HepG2 (cell line): ENCODE measurements around the gene IFI27. TPM values are rescaled to one million over a fixed set of nuclear protein-coding genes. Genes with fewer than 3 reads are reported as not detected.

Source experiments
- ATAC-seq: fragments of 200-7000 bp; cut with Tn5 transposase; 3 replicates; pipeline ENCODE4 v1.9.1; 2020; ENCODE audit warnings: mild to moderate bottlenecking, moderate library complexity
- BruUV-seq: library from RNA; stranded (reverse); fragments of 400-500 nt; replicated peaks from 2 replicates; lab custom pipeline; 2021; lab: Mats Ljungman, UMichigan
- CTCF ChIA-PET: fragments of 300-600 bp; formaldehyde crosslinking; extraction: SDS; loops from one replicate; lab custom pipeline; 2021; ENCODE audit warnings: low total read pairs, inconsistent platforms, low intra/inter-chr PET ratio; lab: Yijun Ruan, JAX
- POLR2A ChIA-PET: fragments of 350-600 bp; sonication (Branson Sonifier 250); formaldehyde crosslinking; loops from one replicate; lab custom pipeline; 2020; ENCODE audit warnings: antibody characterized with exemption, inconsistent platforms; lab: Yijun Ruan, JAX
- DNase-seq: peaks from one replicate; pipeline ENCODE4 v3.0.0-alpha.2; 2015; ENCODE audit warnings: low spot score
- FAIRE-seq: peaks from 3 replicates; lab custom pipeline; 2011; peaks lifted over from hg19 to GRCh38; lab: Jason Lieb, UNC
- H2AFZ ChIP-seq: one replicate; pipeline ENCODE4 v1.6.1; 2011; ENCODE audit warnings: low read length, inconsistent platforms
- H3K27ac ChIP-seq: fragments of 300-600 bp; 3 replicates; pipeline ENCODE4 v1.8.0; 2011; ENCODE audit warnings: mixed run types, mild to moderate bottlenecking, mixed read lengths, low read length, inconsistent platforms; ENCODE audit not compliant: insufficient read depth; ENCODE audit errors: extremely low read length
- H3K27me3 ChIP-seq, 2 experiments: fragments of 200-600 bp in 1 of 2; 2 replicates in 1 of 2; 3 replicates in 1 of 2; pipeline versions ENCODE4 v1.6.0 to v1.8.0; 2011; ENCODE audit warnings: low read length in 2 of 2, mild to moderate bottlenecking in 2 of 2, moderate library complexity in 2 of 2, inconsistent platforms in 1 of 2; ENCODE audit not compliant: insufficient read depth in 2 of 2, control insufficient read depth in 1 of 2
- H3K36me3 ChIP-seq, 2 experiments: fragments of 200-600 bp in 1 of 2; replicated peaks in 1 of 2; 2 replicates in 1 of 2; 3 replicates in 1 of 2; pipeline versions ENCODE4 v1.5.1 to v1.8.0; 2011; ENCODE audit warnings: low read length in 2 of 2, inconsistent platforms in 1 of 2; ENCODE audit not compliant: insufficient read depth in 2 of 2, control insufficient read depth in 1 of 2
- H3K4me1 ChIP-seq: 2 replicates; pipeline ENCODE4 v1.5.1; 2012; ENCODE audit warnings: low read length, inconsistent platforms; ENCODE audit not compliant: insufficient read depth
- H3K4me2 ChIP-seq: 2 replicates; pipeline ENCODE4 v1.6.0; 2011; ENCODE audit warnings: low read depth, low read length, inconsistent platforms
- H3K4me3 ChIP-seq, 3 experiments: fragments of 200-600 bp in 1 of 3; sonication (generic), shearing (Covaris generic) in 1 of 3; replicated peaks in 1 of 3; 2 replicates each; pipeline ENCODE4 v1.5.1; 2011 to 2016; ENCODE audit warnings: low read length in 3 of 3, inconsistent platforms in 2 of 3, low read depth in 2 of 3, mild to moderate bottlenecking in 2 of 3, control low read depth in 1 of 3, mixed read lengths in 1 of 3; ENCODE audit not compliant: insufficient read depth in 1 of 3
- H3K79me2 ChIP-seq: one replicate; pipeline ENCODE4 v1.6.1; 2011; ENCODE audit warnings: low read length, inconsistent platforms; ENCODE audit not compliant: insufficient read depth
- H3K9ac ChIP-seq: 2 replicates; pipeline ENCODE4 v1.6.0; 2011; ENCODE audit warnings: mild to moderate bottlenecking, low read depth, low read length, inconsistent platforms; ENCODE audit not compliant: insufficient read depth
- H3K9me3 ChIP-seq: 2 replicates; pipeline ENCODE4 v1.5.1; 2012; ENCODE audit warnings: mild to moderate bottlenecking, low read length
- H4K20me1 ChIP-seq: 2 replicates; pipeline ENCODE4 v1.6.0; 2011; ENCODE audit warnings: inconsistent platforms, mild to moderate bottlenecking, low read length, moderate library complexity; ENCODE audit not compliant: insufficient read depth
- EHMT2 ChIP-seq: fragments of 200-600 bp; sonication (generic); IDR thresholded peaks from 2 replicates; pipeline ENCODE4 v1.7.0; 2017; ENCODE audit warnings: antibody characterized with exemption, low read depth, low read length, borderline replicate concordance
- KDM1A ChIP-seq: IDR thresholded peaks from 2 replicates; pipeline ENCODE4 v1.6.1; 2016; ENCODE audit warnings: missing compliant biosample characterization
- MXD1 ChIP-seq: sonication (generic); formaldehyde crosslinking; IDR thresholded peaks from 2 replicates; pipeline ENCODE4 v1.4.0; 2020; ENCODE audit warnings: mild to moderate bottlenecking, missing genetic modification reagents
- MYC ChIP-seq: sonication (generic); formaldehyde crosslinking; IDR thresholded peaks from 2 replicates; pipeline ENCODE4 v1.9.0; 2021; ENCODE audit warnings: missing genetic modification reagents, borderline replicate concordance
- SOX13 ChIP-seq, 3 experiments: fragments of 450-650 bp in 1 of 3; sonication (generic) in 1 of 3; formaldehyde crosslinking in 1 of 3; IDR thresholded peaks in 2 of 3; conservative IDR thresholded peaks in 1 of 3; 2 replicates each; pipeline versions ENCODE4 v1.5.0 to v1.6.1; 2016 to 2020; ENCODE audit warnings: antibody characterized with exemption in 1 of 3, mild to moderate bottlenecking in 1 of 3, missing compliant biosample characterization in 1 of 3, missing genetic modification reagents in 1 of 3, moderate library complexity in 1 of 3
- U2AF1 ChIP-seq: fragments of 200-400 bp; formaldehyde crosslinking; optimal IDR thresholded peaks from 2 replicates; pipeline ENCODE3; 2017; ENCODE audit warnings: mild to moderate bottlenecking, low read depth, low read length
- ZBTB10 ChIP-seq: sonication (generic); formaldehyde crosslinking; IDR thresholded peaks from 2 replicates; pipeline ENCODE4 v1.4.0; 2020; ENCODE audit warnings: missing genetic modification reagents, borderline replicate concordance
- ZNF333 ChIP-seq: sonication (generic); formaldehyde crosslinking; IDR thresholded peaks from 2 replicates; pipeline ENCODE4 v1.4.0; 2020; ENCODE audit warnings: mild to moderate bottlenecking, missing genetic modification reagents, borderline replicate concordance
- ZNF512 ChIP-seq: sonication (generic); formaldehyde crosslinking; IDR thresholded peaks from 2 replicates; pipeline ENCODE4 v1.4.0; 2020; ENCODE audit warnings: mild to moderate bottlenecking, missing genetic modification reagents
- ZNF670 ChIP-seq: sonication (generic); formaldehyde crosslinking; IDR thresholded peaks from 2 replicates; pipeline ENCODE4 v1.8.0; 2022; ENCODE audit warnings: mild to moderate bottlenecking, missing genetic modification reagents, borderline replicate concordance
- ZSCAN22 ChIP-seq: sonication (generic); formaldehyde crosslinking; IDR thresholded peaks from 2 replicates; pipeline ENCODE4 v1.4.0; 2020; ENCODE audit warnings: mild to moderate bottlenecking, missing genetic modification reagents
- WGBS: methylation state at CpG from one replicate; pipeline ENCODE4 v1.1.6; 2017; ENCODE audit warnings: low lambda C conversion rate; 5-methylcytosine and 5-hydroxymethylcytosine counted together
- in situ Hi-C: cut with HindIII; loops from 2 replicates; pipeline ENCODE4 v1.10.0; 2017; ENCODE audit warnings: low pct_unique_long_range_greater_than_20kb; ENCODE audit not compliant: extremely low pct_ligation_motif_present
- intact Hi-C: fragments of 100-400 bp; cut with micrococcal nuclease; formaldehyde crosslinking; loops from one replicate; pipeline ENCODE4 v1.10.0; 2022; ENCODE audit not compliant: unreplicated experiment
- polyA plus RNA-seq, 8 experiments: library from polyadenylated mRNA; depleted of rRNA in 3 of 8; stranded (reverse) in 7 of 8; unstranded in 1 of 8; fragments of >200 nt; fragmentation: Illumina TruSeq in 4 of 8; extraction: Trizol in 4 of 8; gene quantifications; 2 replicates each; pipeline versions ENCODE4 v1.2.1 to v1.2.3, GENCODE V29; 2011 to 2016; ENCODE audit warnings: low read depth in 4 of 8, missing spikeins in 1 of 8, mixed read lengths in 1 of 8; ENCODE audit not compliant: insufficient read depth in 1 of 8
- total RNA-seq, 5 experiments: library from RNA; depleted of rRNA; stranded (reverse); fragments of >200 nt; fragmentation: Illumina TruSeq; extraction: Trizol; gene quantifications; 2 replicates each; pipeline ENCODE4 v1.2.3, GENCODE V29; 2016; ENCODE audit warnings: low read depth in 1 of 5
- TF ChIP-seq, protein P1 (sequence below): sonication (generic); formaldehyde crosslinking; IDR thresholded peaks from 2 replicates; pipeline ENCODE4 v1.4.0; 2020; ENCODE audit warnings: low read depth, mild to moderate bottlenecking, missing genetic modification reagents
- TF ChIP-seq, protein P2 (sequence below): sonication (generic); formaldehyde crosslinking; IDR thresholded peaks from 2 replicates; pipeline ENCODE4 v1.8.1; 2023; ENCODE audit warnings: mild to moderate bottlenecking, moderate library complexity, missing genetic modification reagents

IFI27 gene
- total and polyA plus RNA-seq, 2 of the 13 experiments (the other 11 are each of a cell fraction or from before 2014, with no cell fraction given) = 1.2 to 1.7 TPM

GRCh38 chr14:94112513-94113063 is 2.1 kb downstream of the IFI27 start (continued):
- TF ChIP-seq U2AF1 = no peak
- TF ChIP-seq MXD1 (CRISPR knock-in tag) = no peak
- no peak for TF ChIP-seq ZNF333 (CRISPR knock-in tag)
- TF ChIP-seq, protein P1, sequence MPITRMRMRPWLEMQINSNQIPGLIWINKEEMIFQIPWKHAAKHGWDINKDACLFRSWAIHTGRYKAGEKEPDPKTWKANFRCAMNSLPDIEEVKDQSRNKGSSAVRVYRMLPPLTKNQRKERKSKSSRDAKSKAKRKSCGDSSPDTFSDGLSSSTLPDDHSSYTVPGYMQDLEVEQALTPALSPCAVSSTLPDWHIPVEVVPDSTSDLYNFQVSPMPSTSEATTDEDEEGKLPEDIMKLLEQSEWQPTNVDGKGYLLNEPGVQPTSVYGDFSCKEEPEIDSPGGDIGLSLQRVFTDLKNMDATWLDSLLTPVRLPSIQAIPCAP (CRISPR knock-in tag) = no peak
- TF ChIP-seq EHMT2 = no peak
- TF ChIP-seq KDM1A (CRISPR knock-in tag) = no peak

DNA sequence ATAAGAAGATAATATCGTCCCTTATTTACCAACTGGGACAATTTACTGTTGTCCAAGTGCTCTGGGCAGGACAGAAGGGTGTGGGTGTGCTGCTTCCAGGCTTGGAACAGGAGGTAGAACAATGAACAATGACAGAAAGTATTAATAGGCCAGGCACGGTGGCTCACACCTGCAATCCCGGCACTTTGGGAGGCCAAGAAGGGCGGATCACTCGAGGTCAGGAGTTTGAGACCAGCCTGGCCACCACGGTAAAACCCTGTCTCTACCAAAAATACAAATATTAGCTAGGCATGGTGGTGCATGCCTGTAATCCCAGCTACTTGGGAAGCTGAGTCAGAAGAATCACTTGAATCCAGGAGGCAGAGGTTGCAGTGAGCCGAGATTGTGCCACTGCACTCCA is 2.5 kb downstream of the IFI27 start:
- H3K36me3 ChIP-seq = no peaks in the 10 kb centered on the region
- WGBS = 27% methylated on average over 7 of the region's 7 CpGs
- no peak overlapping the region for H3K27ac ChIP-seq
- no peaks in the 10 kb centered on the region for H4K20me1 ChIP-seq
- CTCF ChIA-PET = no interaction called here
- no TSS peak for BruUV-seq
- TF ChIP-seq ZBTB10 (CRISPR knock-in tag) (no peak), SOX13 (IDR thresholded peaks at IDR 0.05) (no peak), SOX13 (CRISPR knock-in tag; conservative IDR thresholded peaks at IDR 0.05 in 1 of 2, IDR thresholded peaks at IDR 0.05 in 1 of 2) (peak in 1 of 2 experiments; percentile 27; a peak in 1 of 4 replicates), ZNF670 (CRISPR knock-in tag) (no peak), ZSCAN22 (CRISPR knock-in tag) (no peak), MYC (no peak), ZNF512 (CRISPR knock-in tag) (no peak)
- TF ChIP-seq, protein P2, sequence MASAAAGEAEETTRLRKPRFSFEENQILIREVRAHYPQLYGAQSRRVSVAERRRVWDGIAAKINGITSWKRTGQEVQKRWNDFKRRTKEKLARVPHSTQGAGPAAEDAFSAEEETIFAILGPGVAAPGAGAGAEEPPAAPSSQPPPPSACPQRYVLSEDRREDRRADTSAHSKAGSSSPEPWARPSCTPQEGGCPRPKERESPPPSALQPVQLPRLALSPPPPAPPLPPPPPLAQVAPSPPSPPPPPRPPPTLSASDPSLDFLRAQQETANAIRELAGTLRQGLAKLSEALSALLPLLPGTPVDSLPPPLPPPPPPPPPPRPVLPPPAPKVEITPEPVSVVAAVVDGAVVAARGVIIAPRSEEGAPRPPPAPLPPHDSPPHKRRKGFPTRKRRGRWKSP (CRISPR knock-in tag) = no peak
- H2AFZ ChIP-seq = no peak overlapping the region
- DNase-seq (no peak), FAIRE-seq (no peak), ATAC-seq (no peak)
- in situ Hi-C loops (no loop called here), intact Hi-C loops (no loop called here)
- H3K4me2 ChIP-seq = no peak overlapping the region
- POLR2A ChIA-PET = no interaction called here
- no peaks in the 10 kb centered on the region for H3K79me2 ChIP-seq
- H3K9me3 ChIP-seq = no peaks in the 10 kb centered on the region
- H3K4me3 ChIP-seq = no peak overlapping the region
- no peak overlapping the region for H3K9ac ChIP-seq
- H3K27me3 ChIP-seq = peaks cover 2 to 22% of the 10 kb centered on the region in 2 experiments; a peak in 2 of 5 replicates
- peaks cover 60% of the 10 kb centered on the region for H3K4me1 ChIP-seq
